Stimulated activated CD8-positive, alpha-beta memory T cell treated with anti-CD3 and anti-CD28 coated beads, Interleukin-15, amount 100 ng/mL, for 48 hours (primary cell): ENCODE results near the gene LRRC4C.

ENCODE experiments used
- DNase-seq, 2 donors: peaks; one replicate each; pipeline ENCODE4 v3.0.0-alpha.2; 2020; ENCODE audit warnings: low read depth in 2 of 2

LRRC4C gene

DNA sequence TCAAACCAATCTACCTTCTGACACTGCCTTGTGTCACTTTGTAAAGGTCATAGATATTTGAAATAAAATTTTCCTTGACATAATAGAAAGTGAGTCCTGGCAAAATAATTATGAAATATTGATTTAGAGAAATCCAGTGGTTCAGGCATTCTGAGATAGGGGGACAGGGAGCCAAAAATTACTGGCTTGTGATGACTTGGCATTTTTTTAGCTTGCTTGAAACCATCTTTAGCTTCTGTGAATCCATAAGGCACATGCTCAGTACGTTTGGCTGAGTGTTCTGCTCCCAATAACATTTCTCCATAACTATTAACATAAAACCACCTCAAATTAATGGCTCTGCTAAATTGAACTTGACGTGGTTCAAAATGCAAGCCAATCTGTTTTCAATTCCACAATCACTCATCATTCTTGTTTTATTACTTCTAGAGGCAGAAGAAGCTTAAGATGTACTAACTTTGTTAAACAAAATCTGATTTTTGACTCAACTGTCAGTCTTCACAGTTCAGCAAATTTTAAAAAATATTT is 209.0 kb downstream of the LRRC4C start:
- DNase-seq = no peak

DNA sequence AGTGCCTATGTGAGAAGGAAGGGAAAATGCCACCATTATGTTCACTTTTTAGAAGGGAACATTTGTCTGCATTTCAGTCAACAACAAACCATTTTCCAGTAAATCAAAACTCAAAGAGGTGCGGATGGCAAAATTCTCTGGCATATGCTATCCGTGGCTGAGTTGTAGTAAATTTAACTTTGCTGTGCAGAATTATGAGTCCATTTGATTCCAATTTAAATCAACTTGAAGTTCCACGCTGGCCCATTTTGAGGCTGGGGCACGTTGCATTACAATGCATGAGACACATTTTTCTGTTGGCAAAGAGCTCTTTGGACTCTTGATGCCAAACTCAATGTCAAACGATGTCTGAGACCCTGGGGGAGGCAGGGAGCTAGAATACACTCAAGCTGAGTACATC is 211.8 kb downstream of the LRRC4C start:
- DNase-seq = no peak

DNA sequence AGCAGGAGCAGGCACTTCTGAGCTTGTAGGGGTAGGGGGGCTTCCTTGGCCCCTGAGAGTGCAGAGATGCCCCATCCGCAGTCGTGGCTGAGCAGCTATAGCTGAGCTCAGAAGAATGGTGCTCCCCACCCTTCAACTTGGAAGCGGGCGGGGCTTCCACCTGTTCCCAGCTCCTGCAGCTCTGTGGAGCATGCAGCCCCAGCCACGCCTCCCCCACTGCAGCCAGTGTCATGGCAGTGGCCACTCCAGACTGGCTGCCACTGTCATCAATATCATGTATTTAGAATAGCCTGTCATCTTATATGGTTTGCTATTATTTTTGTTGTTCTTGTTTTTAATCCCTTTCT is 213.1 kb downstream of the LRRC4C start:
- no peak for DNase-seq

DNA sequence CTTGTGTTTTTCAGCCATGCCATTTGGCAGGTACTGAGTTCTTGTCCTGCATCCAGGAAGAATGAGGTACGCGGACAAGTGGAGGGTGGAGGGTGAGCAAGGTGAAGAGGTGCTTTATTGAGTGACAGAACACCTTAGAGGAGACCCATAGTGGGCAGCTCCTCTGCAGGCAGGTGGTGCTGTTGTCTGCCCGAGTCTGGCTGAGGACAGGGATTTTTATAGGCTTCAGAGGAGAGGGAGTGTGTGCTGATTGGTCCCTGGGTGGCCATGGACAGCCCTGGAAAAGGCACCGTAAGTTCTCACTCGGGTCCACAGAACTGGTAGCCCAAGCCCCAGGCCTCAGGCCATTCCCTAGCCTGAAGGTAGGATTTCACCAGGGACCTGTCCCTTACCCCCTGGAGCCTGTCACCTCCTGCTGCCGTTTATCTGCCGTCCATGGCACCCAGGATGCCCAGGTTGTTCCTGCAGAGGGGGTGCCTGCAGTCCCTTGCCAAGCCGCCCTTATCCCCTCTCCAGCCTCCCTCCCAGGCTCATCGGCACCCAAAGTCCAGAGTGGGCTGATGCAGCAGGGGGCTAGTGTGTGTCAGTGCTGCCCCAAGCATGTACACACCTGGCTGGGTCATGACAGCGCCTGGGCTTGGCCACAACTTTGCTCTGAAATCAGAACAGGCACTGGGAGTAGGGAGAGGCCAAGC is 213.6 kb downstream of the LRRC4C start:
- DNase-seq = no peak

DNA sequence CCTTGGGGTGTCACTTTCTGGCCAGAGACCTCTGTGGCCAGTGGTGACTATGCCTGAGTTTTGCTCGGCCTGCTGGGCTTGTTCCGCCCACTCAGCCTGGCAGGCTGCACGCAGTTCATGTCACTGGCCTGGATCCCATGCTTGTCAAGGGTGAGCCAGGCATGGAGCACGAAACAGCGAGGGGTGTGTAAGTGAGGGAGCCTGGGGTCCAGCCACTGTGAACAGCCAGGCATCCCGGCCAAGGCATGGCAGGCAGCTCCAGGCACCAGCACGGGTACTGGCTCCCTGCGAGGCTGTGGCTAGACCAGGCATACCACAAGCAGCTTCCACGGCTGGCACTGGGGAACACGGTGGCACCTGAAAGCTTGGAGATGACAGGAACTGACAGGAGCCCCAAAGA is 214.3 kb downstream of the LRRC4C start:
- DNase-seq = no peak

DNA sequence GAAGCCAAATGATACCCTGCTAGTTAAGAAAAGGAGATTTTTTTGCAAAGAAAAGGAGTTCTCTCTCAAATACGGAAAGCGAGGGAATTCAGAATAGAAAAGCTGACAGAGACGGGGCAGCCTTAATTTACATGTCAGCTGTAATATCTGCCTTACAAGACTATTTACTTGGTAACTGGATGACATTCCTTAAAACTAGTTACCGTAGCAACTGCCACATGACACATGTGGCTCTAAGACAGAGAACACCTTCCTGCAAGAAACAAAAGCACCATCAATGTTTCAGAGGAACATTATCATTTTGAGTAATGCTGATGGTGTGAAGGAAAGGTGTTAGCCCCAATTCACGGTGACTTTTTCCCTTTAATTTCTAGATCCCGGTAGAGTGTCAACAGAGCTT is 222.1 kb downstream of the LRRC4C start:
- no peak for DNase-seq

DNA sequence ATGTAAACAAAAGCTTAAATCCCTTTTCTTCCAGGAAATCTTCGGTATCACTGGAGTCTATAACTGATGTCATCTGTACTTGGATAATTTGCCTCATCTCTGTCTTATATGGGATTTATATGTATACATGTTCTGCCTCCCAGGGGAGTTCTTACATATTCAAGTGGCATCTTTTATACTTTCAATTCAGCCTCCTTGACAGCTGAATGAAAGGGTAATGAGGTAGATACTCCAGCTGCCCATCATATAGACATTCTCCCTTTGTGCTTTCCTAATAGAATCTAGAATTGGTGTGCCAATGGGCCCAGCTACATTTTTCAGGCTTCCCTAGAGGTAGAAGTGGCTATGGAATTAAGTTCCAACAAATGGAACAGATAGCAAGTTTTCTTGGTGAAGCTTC is 223.8 kb downstream of the LRRC4C start:
- no peak for DNase-seq

DNA sequence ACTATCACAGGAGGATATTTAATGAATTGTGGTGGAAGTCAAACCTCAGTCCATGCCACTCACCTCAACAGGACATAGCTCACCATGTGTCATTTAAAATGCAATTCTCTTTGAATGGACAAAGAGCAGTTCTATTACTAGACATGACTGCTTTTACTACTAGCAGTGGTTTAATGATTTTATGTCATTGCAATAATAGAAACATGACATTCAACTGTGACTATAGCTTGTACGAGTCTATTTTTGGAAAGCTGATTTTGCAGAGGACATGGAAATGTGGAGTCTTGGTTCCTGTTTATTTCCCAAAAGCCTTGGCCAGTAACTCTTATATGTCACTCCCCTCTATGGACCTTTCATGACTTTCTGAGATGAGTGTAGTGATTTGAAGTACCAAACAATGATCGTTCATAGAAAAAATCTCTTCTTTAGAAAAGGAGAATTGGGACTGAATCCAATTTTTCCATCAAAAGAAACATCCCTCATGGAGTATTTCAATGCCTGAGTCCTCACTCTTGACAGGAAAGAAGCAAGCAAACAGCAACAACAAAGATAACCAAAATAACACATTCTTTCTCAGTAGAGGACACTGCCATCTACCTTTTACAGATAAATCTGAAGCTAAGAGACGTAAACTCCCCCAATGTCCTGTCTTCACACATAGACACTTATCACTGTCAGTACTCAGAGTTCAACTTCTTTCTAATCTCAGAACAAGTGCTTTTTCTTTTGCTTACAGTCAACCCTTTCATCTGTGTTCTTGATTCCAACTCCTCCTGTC is 233.4 kb downstream of the LRRC4C start:
- no peak for DNase-seq

DNA sequence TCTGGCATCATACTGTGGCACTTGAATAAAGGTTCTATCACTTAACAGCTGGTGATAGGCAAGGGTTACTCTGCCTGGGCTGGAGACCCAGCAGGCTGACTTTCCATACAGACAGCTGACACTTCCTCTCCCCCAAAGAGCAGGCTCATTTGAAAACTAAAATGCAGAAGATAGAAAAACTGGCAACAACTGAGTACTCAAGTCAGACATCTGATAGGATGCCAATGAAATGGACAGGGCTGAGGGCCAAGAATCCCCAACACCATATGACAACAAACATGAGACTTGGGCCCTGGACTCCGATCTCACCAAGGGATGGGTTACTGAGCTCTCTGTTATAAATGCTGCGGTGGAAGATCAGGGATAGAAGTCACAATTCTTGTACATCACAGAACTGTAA is 237.2 kb downstream of the LRRC4C start:
- no peak for DNase-seq

DNA sequence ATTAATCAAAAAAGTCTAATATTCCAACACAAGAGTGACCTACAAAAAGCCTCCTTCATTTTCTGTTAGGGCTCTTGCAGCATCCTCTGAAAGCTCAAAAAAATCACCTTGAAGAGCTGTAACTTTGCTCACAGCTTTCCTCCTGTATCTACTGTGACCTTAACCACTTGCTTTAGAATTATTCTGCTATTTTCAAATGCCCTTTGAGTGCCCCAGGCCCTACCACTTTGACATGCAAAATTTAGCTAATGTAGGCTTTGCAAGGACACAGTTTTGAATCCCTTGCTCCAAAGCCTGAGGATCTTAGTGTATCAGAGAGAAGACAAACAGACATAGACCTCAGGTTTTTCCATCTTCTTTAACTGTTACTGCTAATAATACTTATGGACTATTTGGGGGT is 253.1 kb downstream of the LRRC4C start:
- no peak for DNase-seq

DNA sequence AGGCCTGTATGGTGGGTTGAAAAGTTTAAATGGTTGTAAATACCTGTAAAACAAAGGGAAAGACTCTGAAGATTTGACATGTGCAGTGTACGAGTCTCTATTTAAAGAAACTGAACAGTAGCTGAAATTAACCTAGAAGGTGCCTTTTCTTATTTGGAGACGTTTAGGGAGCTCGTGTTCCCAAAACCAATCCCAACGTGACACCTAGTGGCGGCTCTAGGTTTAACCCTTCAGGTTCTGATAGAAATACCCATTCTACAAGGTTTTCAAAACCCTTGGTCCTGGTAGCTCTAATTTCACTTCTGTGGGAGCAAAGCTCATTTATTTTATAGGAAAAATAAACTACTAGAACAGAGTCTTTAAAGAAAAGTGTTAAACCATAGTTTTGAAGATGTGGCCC is 258.3 kb downstream of the LRRC4C start:
- no peak for DNase-seq

DNA sequence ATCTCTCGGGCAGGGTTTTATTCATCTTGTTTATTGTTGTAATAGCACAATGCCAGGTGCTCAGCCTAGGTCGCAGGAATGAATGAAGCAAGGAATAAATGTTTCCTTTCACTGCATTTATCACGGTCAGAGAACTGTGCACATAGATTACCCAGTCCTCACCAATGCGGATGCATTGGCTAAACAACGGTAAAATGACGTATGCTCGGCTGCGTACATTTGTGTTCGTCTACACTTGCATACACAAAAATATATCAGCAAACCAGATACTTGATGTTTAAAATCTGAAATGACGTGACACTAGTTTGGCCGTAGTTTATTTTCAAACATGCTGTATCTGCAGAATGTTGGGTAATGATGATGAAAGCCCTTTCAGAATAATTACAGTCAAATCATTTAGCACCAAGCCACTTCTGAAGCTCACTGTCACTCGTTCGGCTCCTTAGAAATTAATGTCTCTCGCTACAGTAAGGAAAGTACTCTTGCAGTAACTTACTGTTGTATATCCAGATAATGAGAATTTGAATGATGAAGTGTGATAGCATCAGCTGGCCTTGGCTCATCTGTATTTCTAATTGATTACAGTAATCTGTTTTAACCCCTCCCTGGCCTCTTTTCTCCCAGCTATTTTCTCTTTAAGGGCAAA is 268.9 kb downstream of the LRRC4C start:
- DNase-seq = no peak

DNA sequence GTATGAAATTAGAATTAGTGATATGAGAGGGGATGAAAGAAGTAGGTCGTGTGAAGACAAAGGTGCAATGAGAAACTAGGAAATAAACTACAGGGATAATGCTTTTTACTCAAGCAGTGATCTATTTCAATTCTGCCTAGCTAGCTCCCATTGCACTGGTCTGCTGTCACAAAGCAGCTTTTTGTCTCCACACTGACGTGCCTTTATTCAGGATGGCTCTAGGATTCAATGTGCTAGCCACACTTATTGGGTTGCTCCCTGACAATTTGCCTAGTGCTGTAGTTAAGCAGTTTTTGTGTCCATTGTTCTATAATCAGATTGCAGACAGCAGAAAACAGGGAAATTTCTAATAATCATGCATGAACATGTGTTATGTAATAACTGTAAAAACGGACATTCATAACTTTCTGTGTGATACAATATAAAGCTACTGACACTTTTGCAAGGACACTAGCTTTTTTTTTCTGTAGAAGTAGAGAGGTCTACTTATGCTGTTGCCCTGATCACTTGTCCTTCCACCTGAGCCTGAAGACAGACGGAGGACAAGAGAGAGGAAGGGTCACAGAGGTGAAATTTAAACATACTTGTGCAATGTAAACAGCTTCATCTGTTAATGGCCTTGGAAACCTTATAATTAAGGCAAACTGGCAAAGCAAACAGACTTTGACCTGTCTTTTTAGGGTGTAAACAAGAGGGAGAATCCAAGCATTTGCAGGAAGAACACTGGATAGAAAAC is 269.6 kb downstream of the LRRC4C start:
- no peak for DNase-seq

DNA sequence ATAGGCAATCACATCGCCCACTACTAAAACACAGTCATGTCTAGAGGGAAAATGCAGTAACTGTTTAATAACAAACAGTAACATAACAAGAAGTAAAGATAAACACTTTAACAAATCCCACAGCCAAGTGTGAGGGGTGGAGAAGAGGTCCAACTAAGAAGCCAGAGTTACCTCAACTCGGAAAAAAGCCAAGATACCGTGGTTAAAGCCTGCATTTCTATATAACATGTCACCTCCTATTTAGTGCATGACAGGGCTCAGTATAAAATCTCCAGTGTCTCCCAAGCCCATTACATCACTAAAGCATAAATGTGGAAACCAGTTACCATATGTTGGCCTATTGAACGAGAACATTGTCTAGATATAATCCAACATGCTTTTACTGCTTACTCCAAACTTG is 281.7 kb downstream of the LRRC4C start:
- DNase-seq = no peak

DNA sequence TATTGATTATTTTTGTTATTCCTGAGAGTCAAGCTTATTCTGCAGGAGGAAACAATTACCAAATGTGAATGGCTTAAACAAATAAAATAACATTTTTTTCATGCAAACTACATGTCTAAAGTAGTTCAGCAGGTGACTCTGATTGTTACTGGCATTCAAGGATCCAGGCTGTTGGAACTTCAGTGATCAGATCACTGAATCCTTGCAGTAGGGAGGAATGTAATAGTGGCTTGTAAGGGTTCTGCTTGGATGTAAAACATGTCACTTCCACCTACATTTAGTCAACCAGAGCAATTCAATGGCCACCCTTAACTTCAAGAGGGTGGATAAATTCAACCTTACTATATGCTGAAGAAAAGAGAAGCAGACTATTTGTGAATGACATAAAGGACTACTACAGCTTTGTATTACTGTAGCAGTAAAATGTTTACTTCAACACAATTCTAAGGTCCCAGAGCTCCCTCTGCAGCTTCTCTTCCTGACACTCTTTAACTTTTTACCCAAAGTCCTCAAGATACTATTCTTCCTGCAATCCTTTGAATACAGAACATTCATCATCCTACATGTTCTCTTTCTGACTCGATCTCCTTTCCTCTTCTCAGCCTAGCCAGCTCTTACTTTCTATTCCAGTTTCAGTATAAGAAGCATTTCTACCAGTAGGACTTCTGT is 284.0 kb downstream of the LRRC4C start:
- no peak for DNase-seq

DNA sequence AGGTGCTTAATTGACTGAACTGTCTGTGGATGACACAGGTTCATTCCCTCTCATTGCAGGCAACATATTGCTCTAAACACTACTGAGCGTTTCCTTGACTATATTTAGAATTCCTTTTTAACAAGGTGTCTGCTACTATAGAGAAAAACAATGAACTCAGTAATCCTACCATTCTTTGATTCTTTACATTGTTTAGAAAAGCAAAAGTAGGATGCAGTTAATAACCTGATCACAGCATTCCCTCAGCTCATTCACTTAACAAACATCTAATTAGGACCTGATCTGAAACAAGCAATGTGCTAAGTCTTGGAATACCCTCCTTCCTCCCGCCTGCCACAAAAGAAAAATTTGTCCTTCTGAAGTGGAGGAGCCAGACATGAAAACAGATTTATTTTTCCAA is 313.1 kb downstream of the LRRC4C start:
- no peak for DNase-seq

DNA sequence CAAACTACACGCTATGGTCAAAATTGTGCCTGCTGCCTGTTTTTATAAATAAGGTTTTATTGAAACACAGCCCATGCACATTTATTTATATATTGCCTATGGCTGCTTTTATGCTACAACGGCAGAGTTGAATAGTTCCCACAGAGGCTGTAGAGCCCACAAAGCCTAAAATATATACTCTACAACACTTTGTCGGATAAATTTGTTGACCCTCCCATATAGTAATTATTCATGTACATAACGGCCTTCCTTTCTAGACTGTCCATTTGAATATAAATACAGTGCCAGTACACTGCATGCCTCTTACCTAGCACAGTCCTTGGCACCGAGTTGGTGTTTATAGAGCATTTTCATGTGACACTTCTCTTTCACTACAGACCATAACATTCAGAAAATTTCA is 314.0 kb downstream of the LRRC4C start:
- DNase-seq = no peak

DNA sequence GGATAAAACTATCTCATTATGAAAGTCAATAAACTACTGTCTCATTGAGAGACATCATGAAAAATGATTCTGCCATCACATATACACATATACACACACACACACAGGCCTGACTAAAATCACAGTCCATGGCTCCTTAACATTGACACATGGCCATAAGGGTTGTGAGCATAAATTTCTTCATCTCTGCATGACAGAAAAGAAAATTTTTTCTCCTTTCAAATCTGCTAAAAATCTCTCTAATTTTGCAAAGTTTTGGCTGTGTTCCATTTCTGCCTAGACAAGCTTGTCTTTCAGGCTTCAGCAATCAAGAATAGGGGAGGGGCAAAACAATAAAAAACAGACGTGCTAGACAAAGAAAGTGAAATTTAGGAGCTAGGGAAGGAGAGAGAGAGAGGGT is 324.5 kb downstream of the LRRC4C start:
- DNase-seq = no peak

DNA sequence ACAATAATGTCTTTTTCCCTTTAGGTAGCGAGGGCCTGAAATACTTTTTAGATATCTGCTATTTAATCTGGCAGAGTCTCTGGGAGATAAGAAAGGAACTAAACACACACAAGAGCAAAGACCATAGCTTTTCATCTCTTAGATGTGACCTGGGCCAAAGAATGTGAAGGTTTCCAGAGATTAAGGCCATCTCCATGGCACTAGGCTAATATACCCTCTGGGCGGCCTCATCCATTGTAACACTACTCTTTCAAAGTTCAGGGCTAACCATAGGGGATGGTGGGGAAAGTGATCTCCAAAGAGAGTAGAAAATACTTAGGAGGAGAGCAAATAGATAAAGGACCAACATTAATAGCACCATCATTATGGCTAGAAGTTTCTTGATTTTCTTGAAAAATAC is 326.4 kb downstream of the LRRC4C start:
- DNase-seq = no peak

DNA sequence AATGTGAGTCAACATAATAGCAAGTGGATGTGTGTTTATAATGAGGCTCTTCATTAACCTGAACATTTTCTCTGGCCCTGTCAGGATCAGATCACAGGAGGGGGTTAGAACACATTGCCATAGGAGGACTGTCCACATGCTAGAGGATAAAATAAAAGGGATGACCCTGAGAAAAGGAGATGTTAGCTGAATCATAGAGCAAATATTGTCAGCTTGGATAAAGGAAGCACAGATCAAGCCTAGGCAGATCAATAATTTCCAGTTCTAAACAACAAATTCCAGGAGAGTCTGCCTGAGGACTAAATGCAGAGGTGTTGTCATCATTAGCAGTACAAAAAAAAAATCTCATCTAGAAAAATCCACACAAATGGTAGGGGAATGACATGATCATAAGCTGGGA is 337.9 kb downstream of the LRRC4C start:
- DNase-seq = no peak

DNA sequence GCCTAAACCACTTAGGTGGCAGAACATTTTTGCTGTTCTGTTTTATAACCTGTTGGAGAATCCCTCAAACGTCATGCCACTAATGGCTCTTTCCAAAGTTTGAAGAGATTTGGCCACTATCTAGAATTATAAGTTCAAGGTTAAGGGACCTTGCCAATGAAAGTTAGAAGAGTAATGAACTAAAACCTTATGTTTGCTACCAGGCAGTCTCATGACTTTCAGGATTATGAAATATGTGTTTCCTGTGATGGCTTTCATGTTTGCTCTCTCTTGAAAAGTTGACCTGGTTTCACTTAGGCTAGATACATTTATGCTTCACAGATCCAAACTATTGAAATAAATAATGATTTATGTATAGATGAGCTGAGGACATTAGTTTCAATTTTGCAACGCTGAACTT is 340.0 kb downstream of the LRRC4C start:
- DNase-seq = no peak

DNA sequence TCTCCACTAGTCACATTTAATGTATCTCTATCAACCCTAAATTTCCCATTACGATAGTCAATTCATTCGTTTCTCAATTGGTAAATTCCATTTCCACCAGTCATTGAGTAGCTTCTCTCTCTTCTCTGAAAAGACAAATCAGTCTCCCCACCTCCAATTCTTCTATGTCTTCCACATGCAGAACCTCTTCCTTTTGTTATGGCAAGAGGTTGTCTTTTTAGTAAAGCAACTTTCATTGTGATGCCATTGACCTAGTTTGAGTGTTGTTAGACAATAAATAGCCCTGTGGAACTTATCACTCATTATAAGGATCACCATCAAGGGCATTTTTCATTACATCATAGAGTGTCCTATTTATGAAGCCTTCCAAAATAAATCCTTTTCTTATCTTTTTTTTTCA is 340.9 kb downstream of the LRRC4C start:
- no peak for DNase-seq
